H1 (cell line): ENCODE measurements around the gene PPA1. TPM values are rescaled to one million over a fixed set of nuclear protein-coding genes. Genes with fewer than 3 reads are reported as not detected.

ENCODE experiments used
- CTCF ChIA-PET: fragments of 300-600 bp; sonication (Branson Sonifier 250); formaldehyde crosslinking; loops from one replicate; lab custom pipeline; 2021; ENCODE audit not compliant: partially characterized antibody; lab: Charles Lee
- POLR2A ChIA-PET: fragments of 300-600 bp; sonication (Branson Sonifier 250); formaldehyde crosslinking; loops from one replicate; lab custom pipeline; 2021; ENCODE audit warnings: inconsistent platforms; ENCODE audit not compliant: partially characterized antibody; lab: Charles Lee
- DNase-seq, 2 experiments: peaks; one replicate each; pipeline versions ENCODE4 v3.0.0 to v3.0.0-alpha.2; 2010 to 2022; ENCODE audit warnings: low spot score in 2 of 2, low read depth in 1 of 2, mixed read lengths in 1 of 2
- FAIRE-seq: peaks from 2 replicates; lab custom pipeline; 2011; peaks lifted over from hg19 to GRCh38; lab: Jason Lieb, UNC
- H2AFZ ChIP-seq: 2 replicates; pipeline ENCODE4 v1.8.1; 2012; ENCODE audit warnings: low read length, inconsistent platforms
- H2AK5ac ChIP-seq: 2 replicates; pipeline ENCODE4 v1.6.1; 2013; ENCODE audit warnings: low read depth, low read length
- H2BK120ac ChIP-seq: replicated peaks from 2 replicates; pipeline ENCODE3; 2013; ENCODE audit warnings: low read depth, low read length, inconsistent platforms
- H2BK12ac ChIP-seq: 2 replicates; pipeline ENCODE4 v1.6.1; 2013; ENCODE audit warnings: low read depth, low read length
- H2BK15ac ChIP-seq: 2 replicates; pipeline ENCODE4 v1.6.1; 2013; ENCODE audit warnings: low read length
- H2BK20ac ChIP-seq: 2 replicates; pipeline ENCODE4 v1.6.1; 2013; ENCODE audit warnings: low read length
- H2BK5ac ChIP-seq: 2 replicates; pipeline ENCODE4 v1.6.1; 2013; ENCODE audit warnings: low read depth, low read length
- H3K14ac ChIP-seq: 2 replicates; pipeline ENCODE4 v1.6.1; 2013; ENCODE audit warnings: inconsistent platforms; ENCODE audit not compliant: insufficient read length
- H3K18ac ChIP-seq: 2 replicates; pipeline ENCODE4 v1.6.1; 2013; ENCODE audit warnings: low read length; ENCODE audit errors: extremely low read depth
- H3K23ac ChIP-seq: 2 replicates; pipeline ENCODE4 v1.6.1; 2013; ENCODE audit warnings: inconsistent platforms; ENCODE audit not compliant: insufficient read length
- H3K23me2 ChIP-seq: 2 replicates; pipeline ENCODE4 v1.6.1; 2013; ENCODE audit warnings: low read depth, low read length
- H3K27ac ChIP-seq: 2 replicates; pipeline ENCODE4 v1.6.1; 2011; ENCODE audit warnings: low read depth, low read length, inconsistent platforms
- H3K27me3 ChIP-seq, 4 experiments: replicated peaks in 1 of 4; 1 replicate in 1 of 4; 2 replicates in 3 of 4; pipeline versions ENCODE4 v1.6.1 to v1.8.1; 2011 to 2013; ENCODE audit warnings: low read length in 3 of 4, mild to moderate bottlenecking in 3 of 4, inconsistent platforms in 2 of 4, mixed read lengths in 2 of 4, moderate library complexity in 1 of 4; ENCODE audit not compliant: control insufficient read depth in 3 of 4, insufficient read depth in 3 of 4; ENCODE audit errors: extremely low read depth in 1 of 4
- H3K36me3 ChIP-seq, 4 experiments: 2 replicates each; pipeline versions ENCODE4 v1.6.1 to v1.8.1; 2011 to 2013; ENCODE audit warnings: mild to moderate bottlenecking in 4 of 4, low read length in 3 of 4, moderate library complexity in 2 of 4, control low read depth in 1 of 4, inconsistent platforms in 1 of 4; ENCODE audit not compliant: insufficient read depth in 4 of 4, control insufficient read depth in 2 of 4
- H3K4ac ChIP-seq: replicated peaks from 2 replicates; pipeline ENCODE3; 2013; ENCODE audit warnings: low read length, low read depth, mixed read lengths, inconsistent platforms; ENCODE audit not compliant: insufficient read length
- H3K4me1 ChIP-seq, 4 experiments: replicated peaks in 1 of 4; 1 replicate in 1 of 4; 2 replicates in 3 of 4; pipeline versions ENCODE4 v1.6.1 to v1.8.1; 2011 to 2013; ENCODE audit warnings: low read length in 3 of 4, inconsistent platforms in 2 of 4, mixed read lengths in 1 of 4; ENCODE audit not compliant: insufficient read depth in 4 of 4, control insufficient read depth in 3 of 4
- H3K4me2 ChIP-seq, 2 experiments: 2 replicates each; pipeline versions ENCODE4 v1.6.1 to v1.8.1; 2011 to 2013; ENCODE audit warnings: low read depth in 2 of 2, low read length in 2 of 2, control low read depth in 1 of 2, inconsistent platforms in 1 of 2, mild to moderate bottlenecking in 1 of 2; ENCODE audit not compliant: insufficient read depth in 1 of 2
- H3K4me3 ChIP-seq, 4 experiments: fragments of 200-600, 300-600 bp in 1 of 4; sonication (generic), shearing (Covaris generic), sonication (Bioruptor Twin) in 1 of 4; 2 replicates each; pipeline versions ENCODE4 v1.5.1 to v1.8.1; 2011 to 2016; ENCODE audit warnings: low read length in 4 of 4, low read depth in 3 of 4, control low read depth in 2 of 4, inconsistent platforms in 2 of 4, mild to moderate bottlenecking in 2 of 4, mixed read lengths in 1 of 4, moderate library complexity in 1 of 4; ENCODE audit not compliant: insufficient read depth in 2 of 4; ENCODE audit errors: extremely low read depth in 1 of 4
- H3K56ac ChIP-seq: replicated peaks from 2 replicates; pipeline ENCODE3; 2013; ENCODE audit warnings: low read depth, mild to moderate bottlenecking, mixed read lengths, low read length, inconsistent platforms; ENCODE audit not compliant: insufficient read length
- H3K79me1 ChIP-seq: 2 replicates; pipeline ENCODE4 v1.6.1; 2013; ENCODE audit warnings: low read depth, low read length, control low read depth
- H3K79me2 ChIP-seq, 2 experiments: 2 replicates each; pipeline versions ENCODE4 v1.6.1 to v1.8.1; 2012 to 2013; ENCODE audit warnings: low read length in 2 of 2, mild to moderate bottlenecking in 2 of 2, inconsistent platforms in 1 of 2; ENCODE audit not compliant: insufficient read depth in 2 of 2, control insufficient read depth in 1 of 2
- H3K9ac ChIP-seq, 4 experiments: replicated peaks in 1 of 4; 1 replicate in 1 of 4; 2 replicates in 3 of 4; pipeline versions ENCODE4 v1.6.1 to v1.8.1; 2011 to 2013; ENCODE audit warnings: low read depth in 3 of 4, low read length in 3 of 4, control low read depth in 2 of 4, mild to moderate bottlenecking in 2 of 4, moderate library complexity in 2 of 4, inconsistent platforms in 1 of 4; ENCODE audit errors: extremely low read depth in 1 of 4
- H3K9me3 ChIP-seq, 2 experiments: 2 replicates each; pipeline versions ENCODE4 v1.6.1 to v1.8.1; 2012 to 2013; ENCODE audit warnings: mild to moderate bottlenecking in 2 of 2, moderate library complexity in 2 of 2, control low read depth in 1 of 2, inconsistent platforms in 1 of 2, low read depth in 1 of 2, low read length in 1 of 2, mixed read lengths in 1 of 2; ENCODE audit not compliant: insufficient read depth in 2 of 2
- H4K20me1 ChIP-seq, 2 experiments: replicated peaks in 1 of 2; 2 replicates each; pipeline versions ENCODE3 to v1.8.1; 2011 to 2013; ENCODE audit warnings: inconsistent platforms in 2 of 2, low read length in 2 of 2, mild to moderate bottlenecking in 1 of 2; ENCODE audit not compliant: insufficient read depth in 2 of 2, control insufficient read depth in 1 of 2
- H4K5ac ChIP-seq: 2 replicates; pipeline ENCODE4 v1.6.1; 2013; ENCODE audit warnings: low read length, low read depth, mixed read lengths, inconsistent platforms; ENCODE audit not compliant: insufficient read length
- H4K8ac ChIP-seq: 2 replicates; pipeline ENCODE4 v1.8.0; 2013; ENCODE audit warnings: mild to moderate bottlenecking, moderate library complexity, low read length, inconsistent platforms; ENCODE audit not compliant: insufficient read depth; ENCODE audit errors: extremely low read depth
- H4K91ac ChIP-seq: replicated peaks from 2 replicates; pipeline ENCODE3; 2013; ENCODE audit warnings: low read length, mixed read lengths, inconsistent platforms; ENCODE audit not compliant: insufficient read length
- SIN3A ChIP-seq, 2 experiments: IDR thresholded peaks in 1 of 2; conservative IDR thresholded peaks in 1 of 2; 2 replicates each; pipeline ENCODE4 v1.6.1; 2011 to 2012; ENCODE audit warnings: low read length in 2 of 2, improper control_type of control experiment in 1 of 2, low read depth in 1 of 2, mild to moderate bottlenecking in 1 of 2
- SUZ12 ChIP-seq: fragments of 200-600 bp; sonication (generic); IDR thresholded peaks from 2 replicates; pipeline ENCODE4 v1.6.1; 2012; ENCODE audit warnings: mild to moderate bottlenecking, inconsistent platforms, low read length, moderate library complexity, mixed read lengths
- WGBS, 2 experiments: shearing (Covaris generic) in 1 of 2; methylation state at CpG; one replicate each; pipeline versions ENCODE4 v1.1.6 to v1.1.7; 2013 to 2015; ENCODE audit warnings: low lambda C conversion rate in 2 of 2, mixed read lengths in 2 of 2, inconsistent platforms in 1 of 2, low coverage in 1 of 2, missing lambda C conversion rate in 1 of 2; ENCODE audit not compliant: insufficient replicate concordance in 2 of 2, insufficient coverage in 1 of 2, insufficient read length in 1 of 2; ENCODE audit errors: extremely low coverage in 1 of 2, missing lambda C conversion rate in 1 of 2; 5-methylcytosine and 5-hydroxymethylcytosine counted together
- polyA plus RNA-seq, 7 experiments: library from polyadenylated mRNA; depleted of rRNA in 3 of 7; stranded (reverse) in 5 of 7; unstranded in 2 of 7; fragments of >200 nt in 5 of 7; fragments of 200-250 nt in 2 of 7; gene quantifications; 1 replicate in 5 of 7; 2 replicates in 1 of 7; 4 replicates in 1 of 7; pipeline versions ENCODE4 v1.2.1 to v1.2.3, GENCODE V29; 2011 to 2013; ENCODE audit warnings: missing spikeins in 2 of 7, mixed read lengths in 2 of 7
- total RNA-seq: library from RNA; stranded (reverse); fragmentation: NEBNext Ultra II Directional; extraction: Animal tissue kit (Norgen Biotek cat#: 25700); gene quantifications from 2 replicates; pipeline ENCODE4 v1.2.1, GENCODE V29; 2021

PPA1 gene
- total and polyA plus RNA-seq, 2 of the 8 experiments (the other 6 are each of a cell fraction or from before 2014, with no cell fraction given), result 77.0 to 191 TPM

GRCh38 chr10:70222340-70222794 lies 10.9 kb downstream of the PPA1 start:
- H3K4me2 ChIP-seq, result no peak overlapping the region

More at GRCh38 chr10:70222340-70222794, 10.9 kb downstream of the PPA1 start:
- H3K36me3 ChIP-seq, result peaks cover 0 to 18% (median under 1%) of the 10 kb centered on the region in 4 experiments; a peak in 3 of 8 replicates
- no peak for TF ChIP-seq SIN3A (conservative IDR thresholded peaks at IDR 0.05 in 1 of 2, IDR thresholded peaks at IDR 0.05 in 1 of 2; ENCODE audit: low read depth in 1 of 2, low read length in 2 of 2)
- no peak for TF ChIP-seq SUZ12
- TF ChIP-seq, all 59 proteins: peak for 0
- no peaks in the 10 kb centered on the region for H3K23me2 ChIP-seq
- H3K9ac ChIP-seq, result no peak overlapping the region
- no peak overlapping the region for H4K91ac ChIP-seq
- no peak overlapping the region for H3K4ac ChIP-seq
- FAIRE-seq, result no peak
- no peak overlapping the region for H2BK15ac ChIP-seq
- H3K18ac ChIP-seq, result no peak overlapping the region
- CTCF ChIA-PET, result interaction anchor here (0.9 to 10.1 kb wide), 33 partner anchors 7 to 314 kb away, joined by 3 to 157 read pairs (median 4); partner anchors contain the start of gene PPA1
- no peak overlapping the region for H3K4me3 ChIP-seq
- no peak overlapping the region for H2AK5ac ChIP-seq
- no peak for DNase-seq
- H4K5ac ChIP-seq, result no peak overlapping the region
- H2BK12ac ChIP-seq, result no peak overlapping the region
- no peaks in the 10 kb centered on the region for H3K9me3 ChIP-seq
- no peaks in the 10 kb centered on the region for H3K27me3 ChIP-seq
- no peak overlapping the region for H2AFZ ChIP-seq
- H2BK5ac ChIP-seq, result no peak overlapping the region
- H3K79me2 ChIP-seq, result peaks cover 0 to 9% of the 10 kb centered on the region in 2 experiments; a peak in 2 of 4 replicates
- 83% methylated on average over 3 of the region's 3 CpGs; no CpG with 5 or more reads in 1 of the 2 experiments for WGBS, 2 experiments
- H3K14ac ChIP-seq, result no peak overlapping the region
- POLR2A ChIA-PET, result interaction anchor here (0.6 to 3.1 kb wide), 3 partner anchors 10 to 111 kb away, joined by 3 to 12 read pairs (median 3); partner anchors contain the start of gene PPA1
- no peak overlapping the region for H4K8ac ChIP-seq
- H2BK20ac ChIP-seq, result no peak overlapping the region
- H4K20me1 ChIP-seq, result no peaks in the 10 kb centered on the region
- H3K56ac ChIP-seq, result no peak overlapping the region
- no peak overlapping the region for H3K27ac ChIP-seq
- no peaks in the 10 kb centered on the region; the same call in none of the 2 replicates for H3K79me1 ChIP-seq
- H3K23ac ChIP-seq, result no peak overlapping the region
- H2BK120ac ChIP-seq, result no peak overlapping the region
- H3K4me1 ChIP-seq, result no peaks in the 10 kb centered on the region
